ENCODE results near the gene CDKN2C.

Gene CDKN2C
- long read RNA-seq, transcript CDKN2C-203 (3 exons, 2,086 nt), result minor isoform, 13 of 71 reads
- long read RNA-seq, transcript CDKN2C-202 (2 exons, 1,220 nt), result major isoform, 58 of 71 reads
- long read RNA-seq, partial matches to known transcripts, result 0 of 71 reads
- long read RNA-seq, other reads (novel, unspliced or antisense), result 0 of 71 reads

DNA sequence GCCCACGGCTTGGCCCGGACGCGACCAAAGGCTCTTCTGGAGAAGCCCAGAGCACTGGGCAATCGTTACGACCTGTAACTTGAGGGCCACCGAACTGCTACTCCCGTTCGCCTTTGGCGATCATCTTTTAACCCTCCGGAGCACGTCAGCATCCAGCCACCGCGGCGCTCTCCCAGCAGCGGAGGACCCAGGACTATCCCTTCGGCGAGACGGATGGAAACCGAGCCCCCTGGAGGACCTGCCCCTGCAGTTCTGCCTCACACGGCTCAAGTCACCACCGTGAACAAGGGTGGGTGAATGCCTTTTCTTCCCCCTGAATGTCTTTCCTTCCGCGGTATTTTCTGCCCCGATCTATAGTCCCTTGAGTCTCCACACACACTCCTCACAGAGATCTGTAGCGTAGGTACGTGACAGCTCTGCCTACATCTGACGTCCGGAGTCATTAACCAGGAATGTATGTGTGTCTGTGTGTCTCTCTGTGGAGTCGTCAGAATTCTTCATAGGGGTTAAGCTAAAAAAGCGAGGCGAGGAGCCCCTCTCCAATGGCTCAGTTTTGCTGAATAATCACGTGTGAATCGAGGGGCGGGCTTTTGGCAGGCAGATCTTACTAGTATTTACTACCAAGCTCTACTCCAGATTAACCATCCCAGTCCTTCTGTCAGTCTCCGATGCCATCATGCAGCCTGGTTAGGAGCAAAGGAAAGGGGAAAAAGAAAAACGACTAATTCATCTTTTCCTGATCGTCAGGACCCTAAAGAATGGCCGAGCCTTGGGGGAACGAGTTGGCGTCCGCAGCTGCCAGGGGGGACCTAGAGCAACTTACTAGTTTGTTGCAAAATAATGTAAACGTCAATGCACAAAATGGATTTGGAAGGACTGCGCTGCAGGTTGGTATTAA lies at the start of gene CDKN2C:
Gene CDKN2C, plus strand, starts transcription at position 635 of the 898 bp plus-strand sequence. Its CDS starts 124 bp downstream, at position 759.
- TF ChIP-seq GABPA (IDR thresholded peaks at IDR 0.05; ENCODE audit: low read depth), result no peak
- TF ChIP-seq, protein P1, sequence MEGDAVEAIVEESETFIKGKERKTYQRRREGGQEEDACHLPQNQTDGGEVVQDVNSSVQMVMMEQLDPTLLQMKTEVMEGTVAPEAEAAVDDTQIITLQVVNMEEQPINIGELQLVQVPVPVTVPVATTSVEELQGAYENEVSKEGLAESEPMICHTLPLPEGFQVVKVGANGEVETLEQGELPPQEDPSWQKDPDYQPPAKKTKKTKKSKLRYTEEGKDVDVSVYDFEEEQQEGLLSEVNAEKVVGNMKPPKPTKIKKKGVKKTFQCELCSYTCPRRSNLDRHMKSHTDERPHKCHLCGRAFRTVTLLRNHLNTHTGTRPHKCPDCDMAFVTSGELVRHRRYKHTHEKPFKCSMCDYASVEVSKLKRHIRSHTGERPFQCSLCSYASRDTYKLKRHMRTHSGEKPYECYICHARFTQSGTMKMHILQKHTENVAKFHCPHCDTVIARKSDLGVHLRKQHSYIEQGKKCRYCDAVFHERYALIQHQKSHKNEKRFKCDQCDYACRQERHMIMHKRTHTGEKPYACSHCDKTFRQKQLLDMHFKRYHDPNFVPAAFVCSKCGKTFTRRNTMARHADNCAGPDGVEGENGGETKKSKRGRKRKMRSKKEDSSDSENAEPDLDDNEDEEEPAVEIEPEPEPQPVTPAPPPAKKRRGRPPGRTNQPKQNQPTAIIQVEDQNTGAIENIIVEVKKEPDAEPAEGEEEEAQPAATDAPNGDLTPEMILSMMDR (IDR thresholded peaks at IDR 0.05; ENCODE audit: insufficient read depth, low read length), result no peak
- TF ChIP-seq, protein P2, sequence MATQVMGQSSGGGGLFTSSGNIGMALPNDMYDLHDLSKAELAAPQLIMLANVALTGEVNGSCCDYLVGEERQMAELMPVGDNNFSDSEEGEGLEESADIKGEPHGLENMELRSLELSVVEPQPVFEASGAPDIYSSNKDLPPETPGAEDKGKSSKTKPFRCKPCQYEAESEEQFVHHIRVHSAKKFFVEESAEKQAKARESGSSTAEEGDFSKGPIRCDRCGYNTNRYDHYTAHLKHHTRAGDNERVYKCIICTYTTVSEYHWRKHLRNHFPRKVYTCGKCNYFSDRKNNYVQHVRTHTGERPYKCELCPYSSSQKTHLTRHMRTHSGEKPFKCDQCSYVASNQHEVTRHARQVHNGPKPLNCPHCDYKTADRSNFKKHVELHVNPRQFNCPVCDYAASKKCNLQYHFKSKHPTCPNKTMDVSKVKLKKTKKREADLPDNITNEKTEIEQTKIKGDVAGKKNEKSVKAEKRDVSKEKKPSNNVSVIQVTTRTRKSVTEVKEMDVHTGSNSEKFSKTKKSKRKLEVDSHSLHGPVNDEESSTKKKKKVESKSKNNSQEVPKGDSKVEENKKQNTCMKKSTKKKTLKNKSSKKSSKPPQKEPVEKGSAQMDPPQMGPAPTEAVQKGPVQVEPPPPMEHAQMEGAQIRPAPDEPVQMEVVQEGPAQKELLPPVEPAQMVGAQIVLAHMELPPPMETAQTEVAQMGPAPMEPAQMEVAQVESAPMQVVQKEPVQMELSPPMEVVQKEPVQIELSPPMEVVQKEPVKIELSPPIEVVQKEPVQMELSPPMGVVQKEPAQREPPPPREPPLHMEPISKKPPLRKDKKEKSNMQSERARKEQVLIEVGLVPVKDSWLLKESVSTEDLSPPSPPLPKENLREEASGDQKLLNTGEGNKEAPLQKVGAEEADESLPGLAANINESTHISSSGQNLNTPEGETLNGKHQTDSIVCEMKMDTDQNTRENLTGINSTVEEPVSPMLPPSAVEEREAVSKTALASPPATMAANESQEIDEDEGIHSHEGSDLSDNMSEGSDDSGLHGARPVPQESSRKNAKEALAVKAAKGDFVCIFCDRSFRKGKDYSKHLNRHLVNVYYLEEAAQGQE (IDR thresholded peaks at IDR 0.05; ENCODE audit: insufficient replicate concordance, low read depth), result no peak
- TF ChIP-seq SPI1 (IDR thresholded peaks at IDR 0.05; ENCODE audit: borderline replicate concordance, low read depth), result no peak
- TF ChIP-seq POLR2AphosphoS5 (IDR thresholded peaks at IDR 0.05; ENCODE audit: low read depth), result no peak; the same call in 1 of the 2 replicates
- DNase-seq (ENCODE audit: low read depth in 1 of 2, low spot score in 1 of 2), result peak in 1 of 2 experiments; percentile 75
- Histone ChIP-seq H3K27ac (replicated peaks) (peak within 1 kb of the TSS; percentile 96), H3K27me3 (ENCODE audit: insufficient read depth, poor library complexity, severe bottlenecking) (no peaks in the 10 kb centered on the region), H3K4me3 (replicated peaks; ENCODE audit: insufficient read depth, low read length) (peak within 1 kb of the TSS; percentile 66)

DNA sequence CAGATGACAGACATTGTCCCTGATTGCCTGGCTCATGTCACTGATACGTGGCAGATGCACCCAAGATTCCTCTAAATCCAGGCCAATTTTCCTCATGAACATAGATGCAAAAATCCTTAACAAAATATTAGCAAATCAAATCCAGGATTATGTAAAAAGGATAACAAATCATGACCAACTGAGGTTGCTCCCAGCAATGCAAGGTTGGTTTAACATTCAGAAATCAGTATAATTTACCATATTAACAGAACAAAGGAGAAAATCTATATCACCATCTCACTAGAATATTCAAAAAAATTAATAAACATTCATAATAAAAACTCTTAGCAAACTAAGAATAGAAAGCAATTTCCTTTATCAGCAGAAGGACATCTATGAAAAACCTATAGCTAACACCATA lies 49.6 kb upstream of the CDKN2C start:
- Histone ChIP-seq H3K4me3 (replicated peaks; ENCODE audit: insufficient read depth, low read length) (no peak overlapping the region), H3K27ac (replicated peaks) (no peak overlapping the region), H3K27me3 (ENCODE audit: insufficient read depth, poor library complexity, severe bottlenecking) (no peaks in the 10 kb centered on the region)
- no peak for DNase-seq (ENCODE audit: low read depth in 1 of 2, low spot score in 1 of 2)
- TF ChIP-seq, protein P2 (IDR thresholded peaks at IDR 0.05; ENCODE audit: insufficient replicate concordance, low read depth), result no peak
- TF ChIP-seq SPI1 (IDR thresholded peaks at IDR 0.05; ENCODE audit: borderline replicate concordance, low read depth) (no peak), GABPA (IDR thresholded peaks at IDR 0.05; ENCODE audit: low read depth) (no peak), POLR2AphosphoS5 (IDR thresholded peaks at IDR 0.05; ENCODE audit: low read depth) (no peak)
- TF ChIP-seq, protein P1 (IDR thresholded peaks at IDR 0.05; ENCODE audit: insufficient read depth, low read length), result no peak

DNA sequence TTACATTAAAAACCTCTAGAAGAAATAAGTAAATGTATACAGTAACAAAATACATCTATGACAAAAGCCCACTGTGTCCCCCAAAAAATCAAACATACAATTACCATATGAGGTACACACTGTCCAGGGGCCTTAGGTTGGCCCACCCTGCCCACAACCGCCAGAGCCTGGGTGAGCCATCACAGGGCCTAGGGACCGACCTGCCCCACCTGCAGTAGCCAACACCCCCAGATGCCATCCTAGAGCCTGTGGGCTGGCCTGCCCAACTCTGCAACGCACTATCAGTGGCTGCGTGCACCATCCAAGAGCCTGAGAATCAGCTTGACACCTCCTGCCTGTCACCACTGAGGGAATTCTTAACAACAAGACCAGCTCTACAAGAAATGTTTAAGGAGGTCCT lies 49.0 kb upstream of the CDKN2C start:
- no peak overlapping the region for H3K27ac ChIP-seq (replicated peaks)
- DNase-seq (ENCODE audit: low read depth in 1 of 2, low spot score in 1 of 2), result no peak
- no peaks in the 10 kb centered on the region for H3K27me3 ChIP-seq (ENCODE audit: insufficient read depth, poor library complexity, severe bottlenecking)
- no peak for TF ChIP-seq SPI1 (IDR thresholded peaks at IDR 0.05; ENCODE audit: borderline replicate concordance, low read depth)
- TF ChIP-seq POLR2AphosphoS5 (IDR thresholded peaks at IDR 0.05; ENCODE audit: low read depth), result no peak
- H3K4me3 ChIP-seq (replicated peaks; ENCODE audit: insufficient read depth, low read length), result no peak overlapping the region

DNA sequence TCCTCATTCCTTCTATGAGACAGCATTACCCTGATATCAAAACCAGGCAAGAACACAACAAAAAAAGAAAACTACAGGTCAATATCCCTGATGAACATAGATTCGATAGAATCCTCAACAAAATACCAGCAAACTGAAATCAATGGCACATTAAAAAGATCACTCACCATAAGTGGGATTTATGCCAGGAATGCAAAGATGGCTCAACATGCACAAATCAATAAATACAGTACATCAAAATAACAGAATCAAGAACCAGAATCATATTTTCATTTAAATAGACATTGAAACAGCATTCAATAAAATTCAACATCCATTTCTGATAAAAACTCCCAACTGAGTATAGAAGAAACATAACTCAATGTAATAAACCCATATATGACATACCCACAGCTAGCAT lies 46.5 kb upstream of the CDKN2C start:
- DNase-seq (ENCODE audit: low read depth in 1 of 2, low spot score in 1 of 2), result no peak
- H3K27me3 ChIP-seq (ENCODE audit: insufficient read depth, poor library complexity, severe bottlenecking), result no peaks in the 10 kb centered on the region
- no peak overlapping the region for H3K27ac ChIP-seq (replicated peaks)
- TF ChIP-seq SPI1 (IDR thresholded peaks at IDR 0.05; ENCODE audit: borderline replicate concordance, low read depth) (no peak), GABPA (IDR thresholded peaks at IDR 0.05; ENCODE audit: low read depth) (no peak), POLR2AphosphoS5 (IDR thresholded peaks at IDR 0.05; ENCODE audit: low read depth) (no peak)
- TF ChIP-seq, protein P2 (IDR thresholded peaks at IDR 0.05; ENCODE audit: insufficient replicate concordance, low read depth), result no peak
- TF ChIP-seq, protein P1 (IDR thresholded peaks at IDR 0.05; ENCODE audit: insufficient read depth, low read length), result no peak
- H3K4me3 ChIP-seq (replicated peaks; ENCODE audit: insufficient read depth, low read length), result no peak overlapping the region
